MG63 (cell line): Measurements from ENCODE around the gene ADRM1. TPM values are rescaled to one million over a fixed set of nuclear protein-coding genes. Genes with fewer than 3 reads are reported as not detected.

Experiments
- total RNA-seq: library from RNA; depleted of rRNA; stranded (reverse); fragments of >200 nt; shearing (Covaris generic); gene quantifications from 2 replicates; pipeline ENCODE4 v1.2.3, GENCODE V29; 2014; ENCODE audit warnings: low replicate concordance; rRNA removed

The ADRM1 gene
- total RNA-seq, 1 experiment from 2014 or later: 328 TPM

Other genes starting within 250 kb of the ADRM1 start
- 3.6 and 5.7 TPM in 2 replicates for gene TAF4, start 237.1 kb upstream of the ADRM1 start, total RNA-seq
- gene LSM14B, start 180.5 kb upstream of the ADRM1 start, total RNA-seq: 59.2 and 81.7 TPM in 2 replicates
- gene PSMA7, start 159.6 kb upstream of the ADRM1 start, total RNA-seq: 1,085 and 1,523 TPM in 2 replicates
- 5.8 and 7.5 TPM in 2 replicates for gene SS18L1, start 159.2 kb upstream of the ADRM1 start, total RNA-seq
- gene MTG2, start 120.0 kb upstream of the ADRM1 start, total RNA-seq: 87.3 and 102 TPM in 2 replicates
- not detected in 2 replicates for gene HRH3, start 82.7 kb upstream of the ADRM1 start, total RNA-seq
- 18.4 TPM in 2 replicates for gene OSBPL2, start 64.5 kb upstream of the ADRM1 start, total RNA-seq
- gene LAMA5, start 64.3 kb downstream of the ADRM1 start, total RNA-seq: 12.8 and 22.2 TPM in 2 replicates
- 2,164 and 3,269 TPM in 2 replicates for gene RPS21, start 84.1 kb downstream of the ADRM1 start, total RNA-seq
- 1.3 and 6.0 TPM in 2 replicates for gene CABLES2, start 104.3 kb downstream of the ADRM1 start, total RNA-seq
- gene RBBP8NL, start 124.5 kb downstream of the ADRM1 start, total RNA-seq: not detected in 2 replicates
- 1.6 TPM in 1 of 2 replicates, not detected in the other for gene GATA5, start 173.0 kb downstream of the ADRM1 start, total RNA-seq